Activated B cell treated with CpG ODN at 0.5 μM for 24 hours (primary cell): ENCODE results near the gene ROR2. TPM values are rescaled to one million over a fixed set of nuclear protein-coding genes. Genes with fewer than 3 reads are reported as not detected.
"Not testable (repeated sequence)": the region's sequence is repeated elsewhere in the genome, so short reads cannot be mapped to it uniquely, and the experiment has no call there.

Experiments used
- ATAC-seq: fragments of 200-7000 bp; cut with Tn5 transposase; one replicate; pipeline ENCODE4 v1.10.0; 2021; ENCODE audit warnings: low read depth, mild to moderate bottlenecking, moderate library complexity
- CTCF ChIA-PET: fragments of 350-600 bp; sonication (Branson Sonifier 250); formaldehyde crosslinking; loops from one replicate; lab custom pipeline; 2021; ENCODE audit warnings: antibody characterized with exemption; lab: Charles Lee
- POLR2A ChIA-PET: fragments of 350-600 bp; sonication (Branson Sonifier 250); formaldehyde crosslinking; loops from one replicate; lab custom pipeline; 2021; ENCODE audit warnings: antibody characterized with exemption; lab: Charles Lee
- DNase-seq: peaks from one replicate; pipeline ENCODE4 v3.0.0; 2022
- H3K27ac Mint-ChIP-seq: one replicate; pipeline ENCODE4 v1.8.0; 2020; ENCODE audit warnings: mixed read lengths
- H3K27me3 Mint-ChIP-seq: one replicate; pipeline ENCODE4 v1.8.0; 2021; ENCODE audit warnings: mixed read lengths
- H3K36me3 Mint-ChIP-seq: one replicate; pipeline ENCODE4 v1.8.0; 2021; ENCODE audit warnings: low read depth, mixed read lengths
- H3K4me1 Mint-ChIP-seq: one replicate; pipeline ENCODE4 v1.8.0; 2021; ENCODE audit warnings: mixed read lengths
- H3K4me3 Mint-ChIP-seq: one replicate; pipeline ENCODE4 v1.8.0; 2020; ENCODE audit warnings: mild to moderate bottlenecking, mixed read lengths
- H3K9me3 Mint-ChIP-seq: one replicate; pipeline ENCODE4 v1.8.0; 2020; ENCODE audit warnings: mixed read lengths
- CTCF ChIP-seq: fragments of 200-600 bp; IDR thresholded peaks from one replicate; pipeline ENCODE4 v1.8.0; 2022; ENCODE audit warnings: antibody characterized with exemption, mild to moderate bottlenecking
- intact Hi-C: fragments of 100-400 bp; cut with micrococcal nuclease; formaldehyde crosslinking; loops from one replicate; pipeline ENCODE4 v1.15.1; 2024
- total RNA-seq: library from RNA; stranded (reverse); gene quantifications from 2 replicates; pipeline ENCODE4 v1.2.3, GENCODE V29; 2022

The ROR2 gene
- total RNA-seq, 1 donor from 2014 or later, result not detected

- ATAC-seq (no peak), DNase-seq (no peak)
- no peaks in the 10 kb centered on the region for H3K9me3 Mint-ChIP-seq
- H3K4me3 Mint-ChIP-seq, result no peak overlapping the region
- ChIA-PET CTCF (no interaction called here), POLR2A (no interaction called here)
- no peaks in the 10 kb centered on the region for H3K36me3 Mint-ChIP-seq
- intact Hi-C loops, result no loop called here
- no peak overlapping the region for H3K27ac Mint-ChIP-seq
- no peaks in the 10 kb centered on the region for H3K27me3 Mint-ChIP-seq
- peaks cover 12% of the 10 kb centered on the region for H3K4me1 Mint-ChIP-seq
- no peak for TF ChIP-seq CTCF
These were observed 408.3 kb downstream of the ROR2 start for GRCh38 chr9:91541734-91542133.

- DNase-seq, result not testable (repeated sequence)
These were observed 409.5 kb downstream of the ROR2 start for GRCh38 chr9:91540506-91540905.

GRCh38 chr9:91536211-91536691, 413.8 kb downstream of the ROR2 start:
- no peak for TF ChIP-seq CTCF
- H3K9me3 Mint-ChIP-seq, result no peaks in the 10 kb centered on the region
- no peak overlapping the region for H3K4me3 Mint-ChIP-seq
- ATAC-seq (no peak), DNase-seq (no peak)
- intact Hi-C loops, result no loop called here
- H3K4me1 Mint-ChIP-seq, result peaks cover 12% of the 10 kb centered on the region
- peaks cover 8% of the 10 kb centered on the region for H3K27me3 Mint-ChIP-seq
- ChIA-PET CTCF (no interaction called here), POLR2A (no interaction called here)
- no peaks in the 10 kb centered on the region for H3K36me3 Mint-ChIP-seq
- H3K27ac Mint-ChIP-seq, result no peak overlapping the region

More at GRCh38 chr9:91540506-91540905, 409.5 kb downstream of the ROR2 start:
- POLR2A ChIA-PET, CTCF ChIA-PET, H3K27me3 Mint-ChIP-seq, intact Hi-C loops, ATAC-seq, H3K9me3 Mint-ChIP-seq, H3K36me3 Mint-ChIP-seq: not testable (repeated sequence)
- peak overlapping the region; percentile 42 for H3K4me3 Mint-ChIP-seq
- H3K27ac Mint-ChIP-seq, result peak overlapping the region; percentile 60
- H3K4me1 Mint-ChIP-seq, result peaks cover 12% of the 10 kb centered on the region

- Mint-ChIP-seq H3K9me3 (no peaks in the 10 kb centered on the region), H3K27ac (no peak overlapping the region), H3K4me3 (no peak overlapping the region), H3K4me1 (no peaks in the 10 kb centered on the region), H3K27me3 (peaks cover 8% of the 10 kb centered on the region), H3K36me3 (no peaks in the 10 kb centered on the region)
- ATAC-seq (no peak), DNase-seq (no peak)
- intact Hi-C loops, result no loop called here
- POLR2A ChIA-PET, result no interaction called here
- no peak for TF ChIP-seq CTCF
- CTCF ChIA-PET, result no interaction called here
These were observed 415.7 kb downstream of the ROR2 start for GRCh38 chr9:91534374-91534773.

GRCh38 chr9:91533382-91533781, 416.6 kb downstream of the ROR2 start:
- POLR2A ChIA-PET, result no interaction called here
- peaks cover 8% of the 10 kb centered on the region for H3K27me3 Mint-ChIP-seq

More at GRCh38 chr9:91533382-91533781, 416.6 kb downstream of the ROR2 start:
- no peaks in the 10 kb centered on the region for H3K9me3 Mint-ChIP-seq
- CTCF ChIA-PET, result no interaction called here
- no peak for TF ChIP-seq CTCF
- ATAC-seq, result no peak
- intact Hi-C loops, result no loop called here
- no peaks in the 10 kb centered on the region for H3K4me1 Mint-ChIP-seq
- no peaks in the 10 kb centered on the region for H3K36me3 Mint-ChIP-seq
- DNase-seq, result no peak
- H3K27ac Mint-ChIP-seq, result no peak overlapping the region
- no peak overlapping the region for H3K4me3 Mint-ChIP-seq
